HT1080 (cell line): Measurements from ENCODE around the gene TMPRSS9. TPM values are rescaled to one million over a fixed set of nuclear protein-coding genes. Genes with fewer than 3 reads are reported as not detected.

Source experiments
- DNase-seq: peaks from one replicate; pipeline ENCODE4 v3.0.0-alpha.2; 2015; ENCODE audit warnings: low read depth
- total RNA-seq: library from RNA; depleted of rRNA; stranded (reverse); fragments of >200 nt; shearing (Covaris generic); gene quantifications from 2 replicates; pipeline ENCODE4 v1.2.3, GENCODE V29; 2014

TMPRSS9 gene
- total RNA-seq, 1 experiment from 2014 or later = not detected

DNA sequence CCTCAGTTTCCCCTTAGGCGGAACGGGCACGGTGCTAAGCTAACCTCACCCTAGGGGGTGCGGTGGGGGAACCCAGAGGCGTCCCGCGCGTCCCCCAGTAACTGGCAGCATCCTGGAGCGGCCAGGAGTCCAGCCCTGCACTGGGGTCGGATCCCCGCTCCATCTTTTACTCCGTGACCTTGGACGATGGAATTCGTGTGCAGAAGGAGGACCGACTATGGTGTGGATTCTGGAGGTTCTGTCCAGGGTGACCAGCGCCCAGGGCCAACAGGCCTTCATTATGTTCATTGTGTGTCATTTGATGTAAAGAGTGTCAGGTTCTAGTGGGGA lies 31.0 kb upstream of the TMPRSS9 start:
- no peak for DNase-seq

DNA sequence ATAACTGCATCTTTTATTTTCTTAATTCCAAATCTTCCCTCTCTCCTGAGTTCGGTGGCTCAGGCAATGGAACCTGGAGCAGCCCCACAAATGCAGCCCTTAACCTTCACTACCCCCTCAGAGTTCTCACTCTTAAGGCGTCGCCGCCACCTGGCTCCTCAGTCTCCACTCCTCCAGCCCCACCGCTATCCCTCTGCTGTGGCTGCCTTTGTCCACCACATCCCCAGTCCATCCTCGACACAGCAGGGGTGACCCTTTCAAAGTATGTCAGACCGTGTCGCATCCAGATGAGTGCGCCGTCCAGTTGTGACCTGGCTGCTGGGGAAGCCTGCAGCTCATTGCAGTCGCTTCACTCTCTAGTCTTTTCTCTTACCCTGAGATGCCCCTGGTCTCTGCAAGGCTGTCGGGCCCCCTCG lies 30.6 kb upstream of the TMPRSS9 start:
- no peak for DNase-seq

DNA sequence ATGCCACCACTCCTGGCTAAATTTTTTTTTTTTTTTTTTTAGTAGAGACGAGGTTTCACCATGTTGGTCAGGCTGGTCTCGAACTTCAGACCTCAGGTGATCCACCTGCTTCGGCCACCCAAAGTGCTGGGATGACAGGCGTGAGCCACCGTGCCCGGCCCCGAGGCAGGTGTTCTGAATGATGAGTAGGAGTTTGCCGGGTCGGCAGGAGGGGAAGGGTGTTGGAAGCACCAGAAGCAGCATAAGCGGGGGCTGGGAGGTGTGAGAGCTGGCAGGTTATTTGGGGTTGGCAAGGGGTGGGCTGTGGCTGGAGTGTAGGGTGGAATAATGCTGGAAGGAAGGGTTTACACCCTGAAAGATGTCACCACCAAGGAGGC lies 29.8 kb upstream of the TMPRSS9 start:
- DNase-seq = no peak

DNA sequence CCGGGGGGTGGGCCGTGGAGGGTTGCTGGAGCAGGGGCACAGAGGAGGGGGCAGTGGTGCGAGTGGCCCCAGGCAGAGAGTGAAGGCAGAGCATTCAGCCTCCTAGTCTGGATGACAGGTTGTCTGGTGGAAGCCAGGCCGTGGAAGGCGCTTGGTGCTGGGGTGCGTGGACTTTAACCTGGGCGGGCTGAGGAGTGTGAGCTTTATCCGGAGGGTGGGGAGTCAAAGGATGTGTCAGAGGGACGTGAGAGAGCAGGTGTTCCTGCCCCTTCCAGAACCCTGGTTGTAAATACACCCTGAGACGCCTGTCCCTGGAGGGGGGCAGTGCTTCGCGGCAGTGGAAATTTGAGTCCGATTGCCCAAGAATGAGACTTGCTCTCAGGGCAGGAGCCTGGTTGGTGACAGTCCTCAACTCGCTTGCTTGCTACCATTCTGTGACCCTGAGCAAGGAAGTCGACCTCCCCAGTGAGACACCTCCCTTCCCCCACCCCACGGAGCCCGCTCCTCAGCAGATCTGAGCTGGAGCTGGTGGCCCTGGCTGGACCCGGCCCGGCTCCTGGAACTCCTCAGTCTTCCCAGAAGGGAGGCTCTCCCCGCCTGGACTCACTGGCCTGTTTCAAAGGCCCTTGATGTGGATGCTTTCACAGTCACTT lies 29.3 kb upstream of the TMPRSS9 start:
- DNase-seq = no peak

DNA sequence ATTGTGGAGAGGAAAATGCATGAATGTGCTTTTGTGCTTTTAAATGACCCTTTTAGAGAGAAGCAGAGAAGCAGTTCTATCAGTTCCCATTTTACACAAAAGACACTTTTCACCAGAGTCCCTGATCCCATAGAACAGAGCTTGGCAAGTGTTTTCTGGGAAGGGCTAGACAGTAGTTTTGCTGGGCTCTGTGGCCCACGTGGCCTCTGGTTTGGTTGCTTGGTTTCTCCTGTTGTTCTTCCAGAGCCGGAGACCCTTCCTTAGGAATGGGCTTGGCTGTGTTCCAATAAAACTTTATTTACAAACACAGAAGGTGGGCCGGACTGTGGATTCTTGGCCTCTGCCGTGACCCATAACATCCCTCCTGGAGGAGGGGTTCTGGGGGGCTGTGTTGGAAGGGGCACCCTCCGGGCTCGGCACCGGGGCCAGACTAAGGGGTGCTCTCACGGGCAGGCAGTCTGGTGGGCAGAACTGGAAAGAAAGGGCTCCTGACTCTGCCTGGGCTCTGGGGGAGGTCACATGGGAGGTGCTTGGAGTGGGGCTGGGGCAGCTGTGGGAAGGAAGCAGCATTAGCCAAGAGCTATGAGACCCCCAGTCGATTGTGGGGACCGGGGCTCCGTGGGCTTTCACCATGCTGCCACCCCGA lies 28.3 kb upstream of the TMPRSS9 start:
- no peak for DNase-seq

DNA sequence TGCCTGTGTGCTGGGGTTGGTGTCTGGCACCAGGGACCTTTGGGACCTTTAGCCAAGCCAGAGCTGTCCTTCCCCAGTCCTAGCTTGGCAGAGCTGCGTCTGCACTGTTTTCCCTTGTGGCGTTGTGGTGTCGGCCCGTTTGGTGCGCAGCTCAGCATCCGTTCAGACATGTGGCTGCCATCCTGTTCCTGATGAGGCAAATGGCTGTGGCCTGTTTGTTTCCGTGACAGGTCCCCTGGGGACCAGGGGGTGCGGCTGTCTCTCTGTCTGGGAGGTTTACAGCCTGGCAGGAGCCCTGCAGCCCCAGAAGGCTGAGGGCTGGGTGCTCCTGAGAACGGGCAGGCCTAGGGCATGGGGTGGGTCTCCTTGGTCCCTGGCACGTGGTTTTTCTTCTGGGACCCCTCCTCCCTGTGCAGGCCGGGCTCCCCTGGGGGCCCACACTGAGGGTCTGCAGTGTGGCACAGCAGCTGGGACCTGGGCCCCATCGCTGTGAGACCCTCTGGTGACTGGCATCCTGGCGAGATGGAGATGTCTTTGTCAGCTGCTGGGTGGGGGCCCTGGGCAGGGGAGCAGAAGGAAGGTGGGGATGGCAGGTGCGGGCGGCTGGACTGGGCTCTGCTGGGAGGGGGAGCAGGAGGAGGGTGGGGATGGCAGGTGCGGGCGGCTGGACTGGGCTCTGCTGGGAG lies 27.6 kb upstream of the TMPRSS9 start:
- no peak for DNase-seq

DNA sequence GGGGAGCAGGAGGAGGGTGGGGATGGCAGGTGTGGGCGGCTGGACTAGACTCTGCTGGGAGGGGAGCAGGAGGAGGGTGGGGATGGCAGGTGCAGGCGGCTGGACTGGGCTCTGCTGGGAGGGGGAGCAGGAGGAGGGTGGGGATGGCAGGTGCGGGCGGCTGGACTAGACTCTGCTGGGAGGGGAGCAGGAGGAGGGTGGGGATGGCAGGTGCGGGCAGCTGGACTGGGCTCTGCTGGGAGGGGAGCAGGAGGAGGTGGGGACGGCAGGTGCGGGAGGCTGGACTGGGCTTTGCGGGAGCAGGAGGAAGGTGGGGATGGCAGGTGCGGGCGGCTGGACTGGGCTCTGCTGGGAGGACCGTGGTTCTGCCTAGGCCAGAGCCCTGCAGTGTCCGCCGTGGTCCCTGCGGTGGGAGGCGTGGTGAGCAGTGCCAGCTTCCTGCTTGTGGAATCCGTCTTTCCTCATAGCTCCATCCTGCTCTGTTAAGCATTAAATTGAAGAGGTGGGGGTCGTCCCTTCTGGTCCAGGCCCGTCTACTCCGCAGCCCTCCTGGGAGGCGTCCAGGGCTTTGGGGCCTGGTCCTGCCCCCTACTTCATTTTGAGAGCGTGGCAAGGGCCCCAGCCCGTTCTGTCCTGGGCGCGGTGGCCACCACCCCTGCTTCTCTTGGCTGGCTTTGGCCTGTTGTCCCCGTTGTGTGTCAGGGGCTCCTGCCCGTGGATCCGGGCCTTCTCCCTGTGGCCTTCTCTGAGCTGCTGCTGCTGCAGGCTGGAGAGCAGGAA lies 26.8 kb upstream of the TMPRSS9 start:
- DNase-seq = no peak

DNA sequence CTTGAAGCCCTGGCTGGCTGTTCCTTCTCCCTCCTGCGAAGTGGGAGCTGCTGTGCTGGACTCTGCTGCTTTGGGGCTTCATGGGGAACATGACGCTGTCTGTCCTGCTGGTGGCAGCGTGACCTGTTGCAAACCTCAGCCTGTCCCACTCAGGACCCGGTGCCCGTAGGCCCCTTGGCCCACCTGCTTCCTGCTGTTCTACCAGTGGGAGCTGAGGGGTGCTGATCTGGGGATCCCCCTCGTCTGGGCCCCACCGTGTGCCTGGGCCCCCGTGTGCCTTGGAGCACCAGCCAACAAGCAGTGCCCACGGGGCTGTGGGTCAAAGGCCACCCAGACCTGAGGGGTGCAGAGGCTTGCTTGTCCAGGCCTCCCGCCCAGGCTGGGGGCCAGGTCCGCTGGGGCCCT lies 26.3 kb upstream of the TMPRSS9 start:
- no peak for DNase-seq

DNA sequence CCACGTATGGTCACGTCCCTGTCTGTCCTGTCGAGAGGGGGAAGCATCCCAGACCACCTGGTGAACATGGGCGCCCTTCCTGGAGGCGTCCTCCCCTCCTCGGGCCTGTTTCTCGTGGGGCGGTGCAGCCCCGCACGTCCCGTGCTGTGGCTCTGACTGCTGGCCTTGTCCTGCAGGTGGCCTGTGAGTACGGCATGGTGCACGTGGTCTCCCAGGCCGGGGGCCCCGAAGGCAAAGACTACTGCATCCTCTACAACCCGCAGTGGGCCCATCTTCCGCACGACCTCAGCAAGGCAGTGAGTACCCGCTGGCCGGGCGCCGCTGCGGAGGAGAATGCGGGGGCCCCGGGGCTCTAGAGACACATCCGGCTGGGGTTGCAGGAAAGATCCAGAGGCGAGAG lies 25.6 kb upstream of the TMPRSS9 start:
- DNase-seq = no peak

DNA sequence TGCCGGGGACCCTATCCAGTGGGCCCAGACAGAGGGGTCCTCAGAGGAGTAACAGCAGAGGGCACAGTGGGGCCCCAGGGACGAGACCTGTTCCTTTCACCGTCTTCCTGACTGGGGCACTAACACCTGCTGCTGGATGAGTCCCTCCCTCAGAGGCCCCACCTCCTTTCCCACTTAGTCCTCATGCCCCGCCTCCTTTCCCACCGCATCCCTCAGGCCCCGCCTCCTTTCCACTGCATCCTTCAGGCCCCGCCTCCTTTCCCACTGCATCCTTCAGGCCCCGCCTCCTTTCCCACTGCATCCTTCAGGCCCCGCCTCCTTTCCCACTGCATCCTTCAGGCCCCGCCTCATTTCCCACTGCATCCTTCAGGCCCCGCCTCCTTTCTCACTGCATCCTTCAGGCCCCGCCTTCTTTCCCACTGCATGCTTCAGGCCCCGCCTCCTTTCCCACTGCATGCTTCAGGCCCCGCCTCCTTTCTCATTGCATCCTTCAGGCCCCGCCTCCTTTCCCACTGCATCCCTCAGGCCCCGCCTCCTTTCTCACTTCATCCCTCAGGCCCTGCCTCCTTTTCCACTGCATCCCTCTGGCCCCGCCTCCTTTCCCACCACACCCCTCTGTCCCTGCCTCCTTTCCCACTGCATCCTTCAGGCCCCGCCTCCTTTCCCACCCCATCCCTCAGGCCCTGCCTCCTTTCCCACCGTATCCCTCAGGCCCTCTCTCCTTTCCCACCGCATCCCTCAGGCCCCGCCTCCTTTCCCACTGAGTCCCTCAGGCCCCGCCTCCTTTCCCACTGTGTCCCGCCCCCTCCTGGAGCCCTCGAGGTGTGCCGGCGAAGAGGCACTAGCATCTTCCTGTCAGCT lies 24.8 kb upstream of the TMPRSS9 start:
- DNase-seq = no peak

DNA sequence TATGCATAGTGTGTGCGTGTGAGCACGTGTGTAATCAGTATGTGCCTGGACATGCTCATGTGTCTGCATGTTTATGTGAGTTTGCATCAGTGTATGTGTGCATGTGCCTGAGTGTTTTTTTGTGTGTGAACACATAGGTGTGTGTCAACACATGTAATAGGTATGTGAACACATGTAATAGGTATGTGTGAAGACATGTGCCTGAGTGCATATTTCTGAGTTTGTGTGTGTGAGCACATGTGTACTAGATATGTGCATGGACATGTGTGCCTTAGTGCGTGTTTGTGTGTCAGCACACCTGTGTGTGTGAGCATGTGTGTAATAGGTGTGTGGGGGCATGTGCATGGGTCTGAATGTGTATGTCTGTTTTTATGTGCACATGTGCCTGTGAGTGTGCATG lies 24.2 kb upstream of the TMPRSS9 start:
- DNase-seq = no peak

DNA sequence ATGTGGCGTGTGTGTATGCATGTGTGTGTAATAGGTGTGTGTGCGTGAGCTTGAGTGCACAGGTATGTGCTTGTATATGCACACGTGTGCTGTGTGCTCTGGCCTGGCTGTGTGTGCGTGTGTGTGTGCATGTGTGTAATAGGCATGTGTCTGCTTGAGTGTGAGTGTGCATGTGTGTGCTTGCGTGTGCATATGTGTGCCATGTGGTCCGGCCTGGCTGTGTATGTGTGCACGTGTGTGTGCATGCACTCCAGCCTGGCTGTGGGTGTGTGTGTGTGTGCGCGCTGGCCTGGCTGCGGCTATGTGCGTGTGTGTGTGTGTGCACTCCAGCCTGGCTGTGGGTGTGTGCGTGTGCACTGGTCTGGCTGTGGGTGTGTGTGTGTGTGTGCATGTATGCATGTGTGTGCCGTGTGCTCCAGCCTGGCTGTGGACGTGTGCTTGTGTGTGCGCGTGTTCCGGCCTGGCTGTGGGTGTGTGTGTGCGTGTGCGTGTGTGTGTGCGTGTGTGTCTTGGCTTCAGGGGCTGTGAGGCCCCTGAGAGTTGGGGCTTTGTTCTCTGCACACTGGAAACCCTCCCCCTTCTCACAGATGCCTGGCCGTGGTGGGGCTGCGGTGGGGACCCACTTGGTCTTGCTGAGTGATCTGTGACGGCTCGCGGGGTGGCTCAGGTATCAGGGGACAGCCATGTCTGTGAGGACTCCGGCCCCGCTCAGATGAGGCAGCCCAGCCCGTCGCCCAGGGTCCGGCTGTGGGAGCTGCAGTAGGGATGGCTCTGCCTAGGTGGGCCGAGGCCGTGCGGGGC lies 23.3 kb upstream of the TMPRSS9 start:
- no peak for DNase-seq

DNA sequence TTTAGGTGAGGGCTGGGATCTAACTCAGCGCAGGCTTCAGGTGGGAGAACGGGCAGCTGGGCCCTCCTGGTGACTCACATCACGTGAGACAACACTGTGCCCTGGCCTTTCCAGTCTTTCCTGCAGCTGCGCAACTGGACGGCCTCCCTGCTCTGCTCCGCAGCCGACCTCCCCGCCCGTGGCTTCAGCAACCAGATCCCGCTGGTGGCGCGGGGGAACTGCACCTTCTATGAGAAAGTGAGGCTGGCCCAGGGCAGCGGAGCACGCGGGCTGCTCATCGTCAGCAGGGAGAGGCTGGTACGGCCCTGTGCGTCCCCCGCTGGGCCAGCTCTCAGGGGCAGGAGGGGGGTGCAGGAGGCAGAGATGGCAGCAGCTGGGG lies 22.7 kb upstream of the TMPRSS9 start:
- no peak for DNase-seq

DNA sequence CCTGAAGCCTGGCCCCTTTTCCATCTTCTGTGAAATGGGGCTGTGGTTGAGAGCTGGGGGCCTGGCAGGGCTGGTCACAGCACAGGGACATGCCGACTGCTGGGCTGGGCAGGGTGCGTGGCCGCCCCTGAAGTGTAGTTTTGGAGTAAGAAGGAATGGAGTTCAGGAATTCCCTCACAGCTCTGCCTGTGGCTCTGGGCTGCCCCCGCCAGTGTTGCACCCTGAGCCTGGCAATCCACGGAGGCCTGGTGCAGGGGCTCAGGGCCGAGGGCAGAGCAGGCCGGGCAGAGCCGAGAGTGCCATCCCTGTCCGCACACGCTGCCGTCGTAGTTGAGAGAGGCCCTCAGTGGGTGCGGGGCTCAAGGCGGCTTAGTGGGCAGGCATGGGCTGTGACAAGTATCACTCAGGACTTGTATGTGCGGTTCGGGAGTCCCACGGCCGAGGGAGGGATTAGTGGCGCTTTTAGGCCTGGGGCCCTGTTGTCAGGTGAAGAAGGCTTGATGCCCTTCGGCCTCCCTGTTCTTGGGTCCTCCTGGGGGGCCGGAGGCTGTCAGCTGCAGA lies 21.9 kb upstream of the TMPRSS9 start:
- DNase-seq = no peak

DNA sequence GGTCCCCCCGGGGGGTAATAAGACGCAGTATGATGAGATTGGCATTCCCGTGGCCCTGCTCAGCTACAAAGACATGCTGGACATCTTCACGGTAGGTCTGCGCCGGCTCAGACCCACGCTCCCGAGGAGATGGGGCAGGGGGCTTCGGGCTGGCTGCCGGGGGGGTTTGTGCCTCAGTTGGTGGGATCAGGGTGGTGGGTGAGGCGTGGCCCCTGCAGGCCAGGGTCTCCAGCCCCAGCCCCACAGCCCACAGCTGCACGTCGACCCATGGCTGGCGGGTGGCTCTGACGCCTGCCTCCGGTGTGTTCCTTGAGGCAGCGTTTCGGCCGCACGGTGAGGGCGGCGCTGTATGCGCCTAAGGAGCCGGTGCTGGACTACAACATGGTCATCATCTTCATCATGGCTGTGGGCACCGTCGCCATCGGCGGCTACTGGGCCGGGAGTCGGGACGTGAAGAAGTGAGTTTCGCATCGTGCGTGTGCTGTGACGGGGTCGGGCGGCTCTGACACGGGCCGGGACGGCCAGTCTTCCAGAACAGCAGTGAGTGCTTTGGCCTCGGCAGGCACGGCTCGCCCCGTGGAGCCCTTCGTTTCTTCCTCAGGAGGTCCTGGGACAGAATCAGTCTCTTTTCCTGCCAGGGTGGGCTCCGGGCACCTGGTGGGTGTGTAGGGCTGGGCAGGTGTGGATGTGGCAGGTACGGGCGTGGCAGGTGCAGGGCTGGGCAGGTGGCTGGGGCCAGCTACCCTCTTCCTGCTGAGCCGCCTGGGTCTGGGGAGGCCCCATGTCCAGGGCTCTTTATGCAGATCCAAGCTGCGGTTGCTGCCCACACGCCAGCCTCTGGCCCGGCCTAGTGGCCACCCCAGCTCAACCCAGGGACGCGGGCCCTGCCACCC lies 21.1 kb upstream of the TMPRSS9 start:
- DNase-seq = no peak

DNA sequence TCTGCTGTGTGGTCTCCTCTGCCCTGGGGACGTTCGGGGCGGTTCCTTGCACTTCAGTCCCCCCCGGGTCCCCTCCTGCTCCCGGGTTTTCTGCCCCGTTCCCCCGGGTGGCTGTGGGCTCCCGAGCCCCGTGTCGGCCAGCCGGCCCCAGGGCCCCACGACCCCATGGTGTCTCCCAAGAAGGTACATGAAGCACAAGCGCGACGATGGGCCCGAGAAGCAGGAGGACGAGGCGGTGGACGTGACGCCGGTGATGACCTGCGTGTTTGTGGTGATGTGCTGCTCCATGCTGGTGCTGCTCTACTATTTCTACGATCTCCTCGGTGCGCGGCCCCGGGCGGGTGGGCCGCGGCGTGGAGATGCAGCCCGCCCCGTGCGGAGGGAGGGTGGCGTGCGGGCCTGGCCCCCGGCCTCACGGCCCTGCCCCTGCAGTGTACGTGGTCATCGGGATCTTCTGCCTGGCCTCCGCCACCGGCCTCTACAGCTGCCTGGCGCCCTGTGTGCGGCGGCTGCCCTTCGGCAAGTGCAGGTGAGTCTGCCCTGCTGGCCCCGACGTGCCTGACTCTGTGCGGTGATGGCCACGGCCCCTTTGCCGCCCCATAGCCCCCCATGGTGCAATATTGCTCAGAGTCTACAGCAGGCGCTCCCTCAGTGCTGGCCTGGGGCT lies 20.3 kb upstream of the TMPRSS9 start:
- DNase-seq = no peak

DNA sequence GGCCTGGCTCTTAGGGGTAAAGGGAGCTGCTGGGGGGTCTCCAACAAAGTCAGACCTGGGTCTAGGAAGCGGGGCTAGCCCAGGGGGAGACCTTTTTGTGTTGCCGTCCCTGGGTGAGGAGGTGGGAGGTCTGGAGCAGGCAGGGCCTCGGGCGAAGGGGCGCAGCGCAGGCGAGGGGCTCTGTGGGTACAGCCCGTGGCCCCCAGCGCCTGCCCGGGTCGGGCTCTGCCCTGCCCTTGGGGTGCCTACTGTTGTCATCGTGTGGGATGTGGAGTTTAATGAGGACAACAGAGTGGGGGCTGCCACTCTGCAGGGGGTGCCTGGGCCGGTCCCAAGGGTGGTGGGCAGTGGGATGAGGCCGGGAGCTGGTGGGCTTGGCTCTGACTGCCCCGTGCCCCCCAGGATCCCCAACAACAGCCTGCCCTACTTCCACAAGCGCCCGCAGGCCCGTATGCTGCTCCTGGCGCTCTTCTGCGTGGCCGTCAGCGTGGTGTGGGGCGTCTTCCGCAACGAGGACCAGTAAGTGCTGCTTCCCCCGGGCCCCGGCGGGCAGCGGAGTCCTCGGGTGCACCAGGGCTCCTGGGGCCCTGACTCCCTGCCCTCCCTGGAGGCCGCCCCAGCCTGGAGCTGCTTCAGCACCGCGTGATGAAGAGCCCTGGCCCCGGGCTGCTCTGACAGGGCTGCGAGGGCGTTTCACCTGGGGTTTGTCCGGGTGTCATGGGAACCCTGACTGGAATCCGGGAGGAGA lies 19.4 kb upstream of the TMPRSS9 start:
- no peak for DNase-seq

DNA sequence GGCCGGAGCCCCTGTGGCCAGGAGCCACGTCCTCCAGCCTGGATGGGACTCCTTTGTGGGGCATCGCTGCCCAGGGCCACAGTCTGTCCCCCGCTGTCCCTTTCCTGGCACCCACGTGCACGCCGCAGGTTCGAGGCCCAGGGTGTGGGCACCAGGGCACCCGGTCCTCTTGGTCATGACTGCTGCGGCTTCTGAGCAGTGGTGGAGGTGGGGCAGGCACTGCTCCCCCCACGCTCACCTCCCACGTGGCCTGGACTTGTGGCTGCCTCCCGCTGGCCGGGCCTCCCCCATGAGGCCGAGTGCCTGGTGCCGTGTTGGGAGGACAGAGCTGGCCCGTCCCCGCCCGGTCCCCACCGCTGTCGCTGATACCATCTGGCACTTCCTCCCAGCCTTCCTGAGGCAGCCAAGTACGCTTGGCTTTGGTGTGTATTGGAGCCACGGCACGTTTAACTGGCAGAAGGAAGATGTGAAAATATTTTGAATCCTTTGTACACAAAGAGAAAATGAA lies 18.8 kb upstream of the TMPRSS9 start:
- DNase-seq = no peak
